Amniotic stem cell (primary cell): ENCODE data around the gene CDR2L.

Source experiments
- DNase-seq: peaks from one replicate; lab custom pipeline; 2025; lab: John Stamatoyannopoulos, UW

The CDR2L gene

GRCh38 chr17:74987418-74987908, at the start of gene CDR2L:
TSS of gene CDR2L (plus strand) at chr17:74987632. CDS start at chr17:74988044, 412 bp downstream.
- peak; percentile 79 for DNase-seq

GRCh38 chr17:74938194-74938950, 49.1 kb upstream of the CDR2L start:
- DNase-seq = no peak

- DNase-seq = no peak
These were observed 47.9 kb upstream of the CDR2L start for GRCh38 chr17:74939534-74939933.

- DNase-seq = no peak
These were observed 46.2 kb upstream of the CDR2L start for GRCh38 chr17:74941128-74941725.

- DNase-seq = no peak
These were observed 43.5 kb upstream of the CDR2L start for GRCh38 chr17:74943808-74944522.

- no peak for DNase-seq
These were observed 41.9 kb upstream of the CDR2L start for GRCh38 chr17:74945543-74945942.

- DNase-seq = no peak
These were observed 40.8 kb upstream of the CDR2L start for GRCh38 chr17:74946641-74947040.

- DNase-seq = no peak
These were observed 40.2 kb upstream of the CDR2L start for GRCh38 chr17:74947041-74947754.

GRCh38 chr17:74949455-74950115, 37.8 kb upstream of the CDR2L start:
- DNase-seq = no peak

- DNase-seq = no peak
These were observed 37.2 kb upstream of the CDR2L start for GRCh38 chr17:74950207-74950606.

- DNase-seq = no peak
These were observed 36.4 kb upstream of the CDR2L start for GRCh38 chr17:74951065-74951464.

- no peak for DNase-seq
These were observed 35.6 kb upstream of the CDR2L start for GRCh38 chr17:74951680-74952421.

- no peak for DNase-seq
These were observed 34.9 kb upstream of the CDR2L start for GRCh38 chr17:74952431-74953133.

- no peak for DNase-seq
These were observed 34.2 kb upstream of the CDR2L start for GRCh38 chr17:74953134-74953687.

GRCh38 chr17:74954115-74954514, 33.3 kb upstream of the CDR2L start:
- DNase-seq = no peak

GRCh38 chr17:74954665-74955421, 32.6 kb upstream of the CDR2L start:
- no peak for DNase-seq

- no peak for DNase-seq
These were observed 31.3 kb upstream of the CDR2L start for GRCh38 chr17:74956093-74956492.

- no peak for DNase-seq
These were observed 29.3 kb upstream of the CDR2L start for GRCh38 chr17:74957935-74958740.
